KBM-7 (cell line): ENCODE results near the gene PPP1R13B.
"Not testable (repeated sequence)": the region's sequence is repeated elsewhere in the genome, so short reads cannot be mapped to it uniquely, and the experiment has no call there.

Experiments used
- DNase-seq: peaks from one replicate; pipeline ENCODE4 v3.0.0-alpha.2; 2015
- in situ Hi-C: fragments of 300-500 bp; cut with MboI; formaldehyde crosslinking; loops from 2 replicates; pipeline ENCODE4 v1.14.3; 2020; ENCODE audit warnings: low sequenced_read_pairs, low pct_unique_long_range_greater_than_20kb, mixed read lengths

The PPP1R13B gene

GRCh38 chr14:103808403-103809001 lies 38.9 kb downstream of the PPP1R13B start:
- in situ Hi-C loops = no loop called here
- peak; percentile 74 for DNase-seq

- no peak for DNase-seq
- in situ Hi-C loops = no loop called here
Observed at GRCh38 chr14:103806805-103807204, 40.6 kb downstream of the PPP1R13B start.

DNA sequence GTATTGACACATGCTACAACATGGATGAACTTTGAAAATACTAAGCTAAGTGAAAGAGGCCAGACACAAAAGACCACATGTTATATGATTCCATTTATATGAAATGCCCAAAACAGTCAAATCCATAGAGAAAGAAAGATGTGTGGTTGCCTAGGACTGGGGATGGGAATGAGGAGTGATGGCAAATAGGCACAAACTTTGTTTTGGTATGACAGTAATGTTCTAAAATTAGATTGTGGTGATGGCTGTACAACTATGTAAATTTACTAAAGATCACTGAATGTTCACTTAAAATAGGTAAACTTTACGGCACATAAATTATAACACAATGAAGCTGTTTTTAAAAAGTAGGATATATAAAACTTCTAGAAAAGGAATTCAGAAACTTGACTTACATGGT lies 41.7 kb downstream of the PPP1R13B start:
- DNase-seq = no peak
- in situ Hi-C loops = no loop called here

DNA sequence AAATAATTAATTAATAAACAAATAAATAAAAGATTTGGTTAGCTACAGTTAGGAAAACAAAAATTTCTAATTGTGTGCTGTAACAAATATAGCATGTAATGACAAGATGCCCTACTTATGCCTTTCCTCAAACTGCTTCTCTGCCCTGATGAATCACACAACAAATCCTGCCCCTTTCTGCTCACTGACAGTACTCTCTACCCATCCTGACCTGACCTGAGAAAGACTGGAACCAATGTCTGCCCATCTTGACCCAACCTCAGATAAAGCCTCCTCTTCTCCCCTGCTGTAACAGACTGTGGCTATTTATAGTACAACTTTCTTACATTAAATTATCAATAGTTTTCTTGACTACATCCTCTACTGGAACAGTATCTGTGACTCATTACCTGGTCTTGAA lies 43.7 kb downstream of the PPP1R13B start:
- DNase-seq = no peak
- in situ Hi-C loops = no loop called here

DNA sequence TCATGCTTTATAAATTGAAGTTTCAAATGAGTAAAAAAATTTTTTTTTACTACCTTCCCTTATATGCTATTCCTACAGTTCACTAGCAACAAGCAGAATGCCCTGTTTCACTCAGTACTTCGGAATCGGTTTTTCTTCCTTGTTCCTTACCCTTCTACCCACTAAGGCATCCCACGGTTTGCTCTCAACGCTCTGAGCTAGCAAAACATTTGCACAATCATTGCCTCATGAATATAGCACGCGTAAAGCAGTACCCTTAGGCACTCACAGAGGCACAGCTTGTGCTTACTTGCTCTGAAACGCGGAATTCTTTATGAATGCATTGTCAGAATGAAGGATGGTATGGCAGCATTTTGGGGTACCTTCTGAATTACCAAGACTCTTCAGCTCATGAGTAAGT lies 45.0 kb downstream of the PPP1R13B start:
- in situ Hi-C loops = no loop called here
- DNase-seq = no peak

GRCh38 chr14:103801459-103801858 lies 45.9 kb downstream of the PPP1R13B start:
- in situ Hi-C loops = no loop called here
- DNase-seq = peak; percentile 76

DNA sequence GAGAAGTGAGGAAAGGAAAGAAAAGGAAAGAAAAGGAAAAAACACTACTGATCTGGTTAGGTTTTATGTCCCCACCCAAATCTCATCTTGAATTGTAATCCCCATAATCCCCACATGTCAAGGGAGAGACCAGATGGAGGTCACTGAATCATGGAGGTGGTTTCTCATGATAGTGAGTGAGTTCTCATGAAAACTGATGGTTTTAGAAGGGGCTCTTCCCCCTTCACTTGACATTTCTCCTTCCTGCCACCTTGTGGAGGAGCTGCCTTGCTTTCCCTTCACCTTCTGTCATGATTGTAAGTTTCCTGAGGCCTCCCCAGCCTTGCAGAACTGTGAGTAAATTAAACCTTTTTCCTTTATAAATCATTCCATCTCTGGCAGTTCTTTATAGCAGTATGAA lies 54.2 kb downstream of the PPP1R13B start:
- DNase-seq = peak; percentile 36
- in situ Hi-C loops = not testable (repeated sequence)

- in situ Hi-C loops = no loop called here
- DNase-seq = no peak
Observed at GRCh38 chr14:103788086-103788485, 59.3 kb downstream of the PPP1R13B start.

GRCh38 chr14:103782376-103782775 lies 65.0 kb downstream of the PPP1R13B start:
- in situ Hi-C loops = no loop called here
- no peak for DNase-seq

- DNase-seq, in situ Hi-C loops: not testable (repeated sequence)
Observed at GRCh38 chr14:103776319-103776718, 71.1 kb downstream of the PPP1R13B start.

DNA sequence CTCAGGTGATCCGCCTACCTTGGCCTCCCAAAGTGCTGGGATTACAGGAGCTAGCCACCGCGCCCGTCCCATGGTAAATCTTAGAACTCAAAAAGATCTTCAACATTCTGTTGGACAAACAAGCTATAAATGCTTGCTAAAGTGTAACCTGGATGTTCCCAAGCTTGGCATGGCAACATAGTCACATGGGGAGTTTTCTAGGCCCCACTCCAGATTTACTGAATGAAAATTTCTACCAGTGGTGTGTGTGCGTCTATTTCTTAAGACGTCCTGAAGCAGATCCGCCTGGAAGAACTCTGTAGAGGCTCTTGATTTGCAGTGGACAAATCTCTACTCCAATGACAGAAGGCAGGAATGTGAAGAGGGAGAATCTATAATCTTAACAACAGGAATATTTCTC lies 71.9 kb downstream of the PPP1R13B start:
- in situ Hi-C loops = no loop called here
- DNase-seq = no peak

- DNase-seq = no peak
- in situ Hi-C loops = no loop called here
Observed at GRCh38 chr14:103773521-103773920, 73.9 kb downstream of the PPP1R13B start.

- DNase-seq = no peak
- in situ Hi-C loops = no loop called here
Observed at GRCh38 chr14:103772078-103772712, 75.2 kb downstream of the PPP1R13B start.

DNA sequence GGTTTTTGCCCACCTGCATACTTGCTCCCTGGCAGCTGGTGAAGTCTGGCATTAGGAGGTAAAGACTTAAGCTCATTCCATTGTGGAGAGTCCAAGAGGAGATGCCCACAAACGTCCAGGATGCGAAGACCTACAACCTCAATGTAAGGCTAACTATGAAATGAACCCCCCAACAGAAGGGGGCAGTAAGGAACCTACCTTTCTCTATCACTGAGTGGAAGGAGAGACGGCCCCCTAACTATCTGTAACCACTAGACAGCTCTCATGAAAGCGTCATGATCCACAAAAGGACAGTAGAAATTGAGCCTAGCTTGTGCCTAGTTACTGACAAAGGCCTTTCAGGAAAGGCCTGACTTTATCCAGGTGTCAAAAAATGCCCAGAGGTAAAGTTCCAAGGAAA lies 76.5 kb downstream of the PPP1R13B start:
- in situ Hi-C loops = no loop called here
- peak; percentile 8 for DNase-seq

DNA sequence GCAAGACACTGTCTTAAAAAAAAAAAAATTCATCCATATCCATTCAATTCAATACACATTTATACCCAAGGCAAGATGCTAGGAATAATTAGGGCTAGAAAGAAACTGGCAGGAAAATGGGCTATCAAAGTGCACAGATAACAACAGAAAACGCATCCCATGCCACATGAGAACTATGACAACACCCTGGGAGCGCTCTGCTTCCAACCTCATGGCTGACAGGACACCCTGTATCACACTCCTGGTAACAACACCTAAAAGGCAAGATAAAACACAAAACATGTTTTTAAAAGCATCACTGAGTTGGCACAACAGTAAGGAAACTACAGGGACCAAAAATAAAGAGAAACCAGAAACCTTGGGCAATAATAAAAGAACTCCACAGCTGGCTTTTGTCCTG lies 76.9 kb downstream of the PPP1R13B start:
- in situ Hi-C loops = no loop called here
- no peak for DNase-seq

DNA sequence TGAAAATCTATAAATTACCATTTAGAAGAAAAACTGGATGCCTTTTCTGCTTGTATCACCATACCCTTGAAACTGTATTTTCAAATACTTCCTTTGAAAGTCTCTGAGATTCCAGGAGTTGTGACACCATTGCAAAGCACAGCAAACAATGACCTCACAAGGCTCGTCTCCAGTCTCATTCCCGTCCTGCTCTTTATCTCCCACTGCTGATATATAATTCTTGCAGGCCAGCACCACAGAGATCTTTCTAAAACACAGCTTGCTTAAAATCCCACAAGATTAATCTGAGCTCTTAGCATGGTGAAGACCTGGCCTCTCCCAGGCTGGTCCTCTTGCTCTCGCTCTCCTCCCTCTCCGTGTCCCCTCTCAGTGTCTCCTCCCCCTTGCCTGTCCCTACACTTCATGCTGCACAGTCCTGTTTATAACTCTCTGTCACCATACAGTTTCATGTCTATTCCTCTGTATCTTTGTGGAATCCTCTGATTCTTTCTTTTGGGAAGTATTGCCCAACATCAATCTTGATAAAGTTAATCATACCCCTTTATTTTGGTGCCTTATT lies 80.0 kb downstream of the PPP1R13B start:
- DNase-seq = no peak
- in situ Hi-C loops = no loop called here

- DNase-seq = peak; percentile 14
- in situ Hi-C loops = no loop called here
Observed at GRCh38 chr14:103765526-103765925, 81.8 kb downstream of the PPP1R13B start.

DNA sequence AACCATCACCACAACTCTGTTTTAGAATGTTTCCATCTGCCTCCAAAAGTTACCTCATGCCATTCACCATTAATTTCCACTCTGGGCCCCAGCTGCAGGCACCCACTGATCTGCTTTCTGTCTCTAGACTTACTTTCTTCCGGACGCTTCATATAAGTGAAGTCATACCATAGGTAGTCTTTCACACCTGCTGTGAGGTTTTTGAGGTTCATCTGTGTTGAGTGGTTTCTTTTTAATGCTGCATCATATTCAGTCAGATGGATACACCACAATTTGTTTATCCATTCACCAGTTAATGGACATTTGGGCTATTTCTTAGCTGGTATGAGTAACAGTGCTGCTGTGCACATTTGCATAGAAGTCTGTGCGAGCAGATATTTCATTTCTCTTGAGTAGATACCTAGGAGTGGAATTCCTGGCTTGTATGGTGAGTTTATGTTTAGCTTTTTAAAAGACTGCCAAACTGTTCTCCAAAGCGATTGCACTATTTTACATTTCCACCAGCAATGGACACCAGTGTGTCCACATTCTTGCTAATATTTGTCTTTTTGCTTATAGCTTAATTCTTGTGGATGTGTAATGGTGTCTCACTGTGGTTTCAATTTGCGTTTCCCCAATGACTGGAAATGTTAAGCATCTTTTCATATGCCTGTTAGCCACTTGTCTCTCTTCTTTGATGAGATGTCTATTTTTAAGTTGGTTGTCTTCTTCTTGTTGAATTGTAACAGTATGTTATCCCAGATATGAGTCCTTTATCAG lies 83.5 kb downstream of the PPP1R13B start:
- DNase-seq = no peak
- in situ Hi-C loops = no loop called here

- DNase-seq = peak; percentile 82
- in situ Hi-C loops = no loop called here
Observed at GRCh38 chr14:103762541-103762940, 84.8 kb downstream of the PPP1R13B start.

DNA sequence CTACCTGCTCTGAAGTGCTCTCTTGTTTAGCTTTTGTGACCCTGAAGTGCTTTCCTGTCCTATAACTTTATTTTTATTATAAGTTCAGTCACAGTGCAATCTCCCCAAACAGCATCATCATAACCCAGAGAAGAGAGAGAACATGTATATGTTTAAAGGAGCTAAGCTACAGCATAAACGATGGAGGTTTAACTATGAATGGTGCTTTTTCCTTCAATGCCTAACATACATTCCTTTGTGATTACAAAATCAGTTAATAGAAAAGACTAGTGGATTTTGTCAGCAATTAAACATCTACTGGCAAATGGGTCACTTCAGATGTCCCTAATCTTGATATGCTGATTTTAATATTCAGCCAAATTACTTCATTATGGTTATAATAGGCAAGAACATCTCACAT lies 85.3 kb downstream of the PPP1R13B start:
- DNase-seq = peak; percentile 5
- in situ Hi-C loops = no loop called here
